HEK293 (cell line): ENCODE results near the gene PRELID3B.

ENCODE experiments used
- ZBTB1 ChIP-seq: fragments of 450-650 bp; formaldehyde crosslinking; IDR thresholded peaks from 2 replicates; pipeline ENCODE4 v1.5.1; 2016; ENCODE audit warnings: missing biosample characterization, missing genetic modification characterization
- ZBTB26 ChIP-seq: fragments of 450-650 bp; formaldehyde crosslinking; optimal IDR thresholded peaks from 2 replicates; pipeline ENCODE3; 2016; ENCODE audit warnings: missing biosample characterization, mild to moderate bottlenecking, missing genetic modification characterization
- ZFP41 ChIP-seq: fragments of 450-650 bp; formaldehyde crosslinking; IDR thresholded peaks from 2 replicates; pipeline ENCODE4 v1.5.1; 2016; ENCODE audit warnings: missing biosample characterization, missing genetic modification characterization, borderline replicate concordance
- ZNF114 ChIP-seq: fragments of 450-650 bp; formaldehyde crosslinking; IDR thresholded peaks from 2 replicates; pipeline ENCODE4 v1.5.0; 2017; ENCODE audit warnings: missing biosample characterization, missing genetic modification characterization
- ZNF146 ChIP-seq: fragments of 450-650 bp; formaldehyde crosslinking; IDR thresholded peaks from 2 replicates; pipeline ENCODE4 v1.5.1; 2016; ENCODE audit warnings: missing biosample characterization, missing genetic modification characterization
- ZNF211 ChIP-seq: fragments of 450-650 bp; formaldehyde crosslinking; IDR thresholded peaks from 2 replicates; pipeline ENCODE4 v1.5.1; 2016; ENCODE audit warnings: low read depth, missing biosample characterization, missing genetic modification characterization
- ZNF274 ChIP-seq, 2 experiments: fragments of 200-500 bp in 1 of 2; fragments of 450-650 bp in 1 of 2; sonication (Bioruptor generic) in 1 of 2; formaldehyde crosslinking in 1 of 2; IDR thresholded peaks; 2 replicates each; pipeline versions ENCODE4 v1.5.1 to v1.6.1; 2014 to 2016; ENCODE audit warnings: borderline replicate concordance in 1 of 2, inconsistent platforms in 1 of 2, low read length in 1 of 2, missing biosample characterization in 1 of 2, missing genetic modification characterization in 1 of 2
- ZNF571 ChIP-seq: fragments of 450-650 bp; formaldehyde crosslinking; IDR thresholded peaks from 2 replicates; pipeline ENCODE4 v1.5.0; 2017; ENCODE audit warnings: missing biosample characterization, missing genetic modification characterization
- TF ChIP-seq, protein P1 (sequence below): fragments of 450-650 bp; formaldehyde crosslinking; IDR thresholded peaks from 2 replicates; pipeline ENCODE4 v1.5.1; 2017; ENCODE audit warnings: missing biosample characterization, mild to moderate bottlenecking, missing genetic modification characterization, moderate library complexity
- TF ChIP-seq, protein P2 (sequence below): fragments of 450-650 bp; formaldehyde crosslinking; IDR thresholded peaks from 2 replicates; pipeline ENCODE4 v1.5.1; 2016; ENCODE audit warnings: missing biosample characterization, missing genetic modification characterization
- TF ChIP-seq, protein P3 (sequence below): sonication (generic); formaldehyde crosslinking; IDR thresholded peaks from 2 replicates; pipeline ENCODE4 v1.8.1; 2022; ENCODE audit warnings: mild to moderate bottlenecking, moderate library complexity, missing genetic modification reagents
- TF ChIP-seq, protein P4 (sequence below): fragments of 450-650 bp; formaldehyde crosslinking; IDR thresholded peaks from 2 replicates; pipeline ENCODE4 v1.5.1; 2017; ENCODE audit warnings: missing biosample characterization, missing genetic modification characterization
- TF ChIP-seq, protein P5 (sequence below): fragments of 450-650 bp; formaldehyde crosslinking; IDR thresholded peaks from 2 replicates; pipeline ENCODE4 v1.5.1; 2016; ENCODE audit warnings: missing biosample characterization, missing genetic modification characterization

DNA sequence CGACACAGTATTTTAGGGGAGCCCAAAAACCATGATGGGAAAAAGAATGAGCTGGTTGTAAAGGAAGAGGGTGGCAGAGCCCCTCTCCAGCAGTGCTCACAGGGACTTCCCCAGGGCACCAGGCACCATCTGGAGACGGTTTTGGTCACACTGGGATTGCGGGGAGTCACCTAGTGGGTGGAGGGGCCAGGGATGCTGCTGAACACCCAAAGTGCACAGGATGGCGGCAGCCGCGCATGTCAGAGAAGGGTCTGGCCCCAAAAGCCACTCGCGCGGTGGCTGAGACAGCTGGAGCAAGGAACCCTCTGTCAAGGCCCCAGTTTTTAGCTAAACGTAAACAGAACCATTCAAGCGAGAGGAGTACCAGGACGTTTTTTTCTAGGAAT lies 46.4 kb downstream of the PRELID3B start:
- TF ChIP-seq ZBTB26 (tag by site-specific recombination) = no peak
- TF ChIP-seq ZBTB1 = no peak
- TF ChIP-seq, protein P1, sequence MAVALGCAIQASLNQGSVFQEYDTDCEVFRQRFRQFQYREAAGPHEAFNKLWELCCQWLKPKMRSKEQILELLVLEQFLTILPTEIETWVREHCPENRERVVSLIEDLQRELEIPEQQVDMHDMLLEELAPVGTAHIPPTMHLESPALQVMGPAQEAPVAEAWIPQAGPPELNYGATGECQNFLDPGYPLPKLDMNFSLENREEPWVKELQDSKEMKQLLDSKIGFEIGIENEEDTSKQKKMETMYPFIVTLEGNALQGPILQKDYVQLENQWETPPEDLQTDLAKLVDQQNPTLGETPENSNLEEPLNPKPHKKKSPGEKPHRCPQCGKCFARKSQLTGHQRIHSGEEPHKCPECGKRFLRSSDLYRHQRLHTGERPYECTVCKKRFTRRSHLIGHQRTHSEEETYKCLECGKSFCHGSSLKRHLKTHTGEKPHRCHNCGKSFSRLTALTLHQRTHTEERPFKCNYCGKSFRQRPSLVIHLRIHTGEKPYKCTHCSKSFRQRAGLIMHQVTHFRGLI (tag by site-specific recombination) = no peak
- TF ChIP-seq ZNF274 (IDR thresholded peaks at IDR 0.05; ENCODE audit: low read length) = no peak
- TF ChIP-seq ZNF274 (tag by site-specific recombination; IDR thresholded peaks at IDR 0.05; ENCODE audit: borderline replicate concordance) = no peak
- no peak for TF ChIP-seq ZNF211
- TF ChIP-seq, protein P2, sequence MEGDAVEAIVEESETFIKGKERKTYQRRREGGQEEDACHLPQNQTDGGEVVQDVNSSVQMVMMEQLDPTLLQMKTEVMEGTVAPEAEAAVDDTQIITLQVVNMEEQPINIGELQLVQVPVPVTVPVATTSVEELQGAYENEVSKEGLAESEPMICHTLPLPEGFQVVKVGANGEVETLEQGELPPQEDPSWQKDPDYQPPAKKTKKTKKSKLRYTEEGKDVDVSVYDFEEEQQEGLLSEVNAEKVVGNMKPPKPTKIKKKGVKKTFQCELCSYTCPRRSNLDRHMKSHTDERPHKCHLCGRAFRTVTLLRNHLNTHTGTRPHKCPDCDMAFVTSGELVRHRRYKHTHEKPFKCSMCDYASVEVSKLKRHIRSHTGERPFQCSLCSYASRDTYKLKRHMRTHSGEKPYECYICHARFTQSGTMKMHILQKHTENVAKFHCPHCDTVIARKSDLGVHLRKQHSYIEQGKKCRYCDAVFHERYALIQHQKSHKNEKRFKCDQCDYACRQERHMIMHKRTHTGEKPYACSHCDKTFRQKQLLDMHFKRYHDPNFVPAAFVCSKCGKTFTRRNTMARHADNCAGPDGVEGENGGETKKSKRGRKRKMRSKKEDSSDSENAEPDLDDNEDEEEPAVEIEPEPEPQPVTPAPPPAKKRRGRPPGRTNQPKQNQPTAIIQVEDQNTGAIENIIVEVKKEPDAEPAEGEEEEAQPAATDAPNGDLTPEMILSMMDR (tag by site-specific recombination) = no peak
- TF ChIP-seq, protein P3, sequence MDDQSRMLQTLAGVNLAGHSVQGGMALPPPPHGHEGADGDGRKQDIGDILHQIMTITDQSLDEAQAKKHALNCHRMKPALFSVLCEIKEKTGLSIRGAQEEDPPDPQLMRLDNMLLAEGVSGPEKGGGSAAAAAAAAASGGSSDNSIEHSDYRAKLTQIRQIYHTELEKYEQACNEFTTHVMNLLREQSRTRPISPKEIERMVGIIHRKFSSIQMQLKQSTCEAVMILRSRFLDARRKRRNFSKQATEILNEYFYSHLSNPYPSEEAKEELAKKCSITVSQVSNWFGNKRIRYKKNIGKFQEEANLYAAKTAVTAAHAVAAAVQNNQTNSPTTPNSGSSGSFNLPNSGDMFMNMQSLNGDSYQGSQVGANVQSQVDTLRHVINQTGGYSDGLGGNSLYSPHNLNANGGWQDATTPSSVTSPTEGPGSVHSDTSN = no peak
- TF ChIP-seq, protein P4, sequence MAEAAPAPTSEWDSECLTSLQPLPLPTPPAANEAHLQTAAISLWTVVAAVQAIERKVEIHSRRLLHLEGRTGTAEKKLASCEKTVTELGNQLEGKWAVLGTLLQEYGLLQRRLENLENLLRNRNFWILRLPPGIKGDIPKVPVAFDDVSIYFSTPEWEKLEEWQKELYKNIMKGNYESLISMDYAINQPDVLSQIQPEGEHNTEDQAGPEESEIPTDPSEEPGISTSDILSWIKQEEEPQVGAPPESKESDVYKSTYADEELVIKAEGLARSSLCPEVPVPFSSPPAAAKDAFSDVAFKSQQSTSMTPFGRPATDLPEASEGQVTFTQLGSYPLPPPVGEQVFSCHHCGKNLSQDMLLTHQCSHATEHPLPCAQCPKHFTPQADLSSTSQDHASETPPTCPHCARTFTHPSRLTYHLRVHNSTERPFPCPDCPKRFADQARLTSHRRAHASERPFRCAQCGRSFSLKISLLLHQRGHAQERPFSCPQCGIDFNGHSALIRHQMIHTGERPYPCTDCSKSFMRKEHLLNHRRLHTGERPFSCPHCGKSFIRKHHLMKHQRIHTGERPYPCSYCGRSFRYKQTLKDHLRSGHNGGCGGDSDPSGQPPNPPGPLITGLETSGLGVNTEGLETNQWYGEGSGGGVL (tag by site-specific recombination) = no peak
- TF ChIP-seq ZNF146 = no peak
- TF ChIP-seq, protein P5, sequence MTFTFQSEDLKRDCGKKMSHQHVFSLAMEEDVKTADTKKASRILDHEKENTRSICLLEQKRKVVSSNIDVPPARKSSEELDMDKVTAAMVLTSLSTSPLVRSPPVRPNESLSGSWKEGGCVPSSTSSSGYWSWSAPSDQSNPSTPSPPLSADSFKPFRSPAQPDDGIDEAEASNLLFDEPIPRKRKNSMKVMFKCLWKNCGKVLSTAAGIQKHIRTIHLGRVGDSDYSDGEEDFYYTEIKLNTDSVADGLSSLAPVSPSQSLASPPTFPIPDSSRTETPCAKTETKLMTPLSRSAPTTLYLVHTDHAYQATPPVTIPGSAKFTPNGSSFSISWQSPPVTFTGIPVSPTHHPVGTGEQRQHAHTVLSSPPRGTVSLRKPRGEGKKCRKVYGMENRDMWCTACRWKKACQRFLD (tag by site-specific recombination) = no peak
- TF ChIP-seq ZNF114 (tag by site-specific recombination) = no peak
- no peak for TF ChIP-seq ZNF571 (tag by site-specific recombination)
- TF ChIP-seq ZFP41 (tag by site-specific recombination) = no peak
